GM19238 (cell line): ENCODE measurements around the gene THAP4.

Experiments
- DNase-seq: peaks from one replicate; pipeline ENCODE4 v3.0.0; 2011; ENCODE audit warnings: low spot score; ENCODE audit not compliant: insufficient read length

THAP4 gene

GRCh38 chr2:241565411-241565810 is 71.5 kb downstream of the THAP4 start:
- no peak for DNase-seq

GRCh38 chr2:241564596-241565410 is 72.2 kb downstream of the THAP4 start:
- no peak for DNase-seq

GRCh38 chr2:241563981-241564595 is 72.9 kb downstream of the THAP4 start:
- DNase-seq: no peak

DNA sequence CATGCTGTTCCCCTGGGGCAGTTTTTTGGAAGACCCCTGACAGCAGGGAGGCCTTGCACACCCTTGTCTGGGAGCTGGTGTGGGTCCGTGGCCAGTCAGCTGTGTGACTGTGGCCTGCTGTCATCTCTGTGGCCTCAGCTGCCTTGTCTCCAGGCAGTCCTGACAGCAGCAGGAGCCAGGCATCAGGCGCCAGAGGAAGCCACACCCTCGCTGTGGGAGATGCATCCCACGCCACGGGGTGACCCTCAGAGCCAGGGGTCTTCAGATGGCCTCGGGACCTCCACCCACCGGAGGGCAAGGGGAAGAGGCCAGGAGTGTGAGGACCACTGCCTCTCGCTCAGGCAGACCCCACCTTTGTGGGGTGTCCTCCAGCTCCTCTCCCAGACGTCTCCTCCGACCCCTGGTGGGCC is 73.4 kb downstream of the THAP4 start:
- DNase-seq: no peak

DNA sequence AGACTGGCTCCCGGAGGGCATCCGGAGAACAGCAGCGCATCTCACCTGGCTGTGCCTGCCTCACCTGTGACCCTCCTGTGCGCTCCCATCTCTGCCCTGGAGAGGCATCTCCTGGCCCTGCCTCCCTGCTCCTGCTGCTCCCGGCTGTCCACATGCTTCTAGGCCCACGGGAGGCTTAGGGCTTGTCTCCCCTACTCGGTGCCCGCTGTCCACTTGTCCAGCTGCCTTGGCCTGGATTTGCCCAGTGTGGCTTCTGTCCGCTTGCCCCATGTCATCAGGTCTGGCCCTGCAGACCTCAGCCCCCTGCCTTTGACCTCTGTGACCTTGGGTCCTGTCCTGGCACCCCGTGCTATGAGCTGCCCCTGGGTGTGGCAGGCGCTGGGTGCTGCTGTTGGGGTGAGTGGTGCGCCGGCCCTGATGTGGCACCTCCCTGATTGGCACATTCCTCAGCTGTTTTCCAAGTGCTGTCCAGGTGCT is 73.9 kb downstream of the THAP4 start:
- no peak for DNase-seq

DNA sequence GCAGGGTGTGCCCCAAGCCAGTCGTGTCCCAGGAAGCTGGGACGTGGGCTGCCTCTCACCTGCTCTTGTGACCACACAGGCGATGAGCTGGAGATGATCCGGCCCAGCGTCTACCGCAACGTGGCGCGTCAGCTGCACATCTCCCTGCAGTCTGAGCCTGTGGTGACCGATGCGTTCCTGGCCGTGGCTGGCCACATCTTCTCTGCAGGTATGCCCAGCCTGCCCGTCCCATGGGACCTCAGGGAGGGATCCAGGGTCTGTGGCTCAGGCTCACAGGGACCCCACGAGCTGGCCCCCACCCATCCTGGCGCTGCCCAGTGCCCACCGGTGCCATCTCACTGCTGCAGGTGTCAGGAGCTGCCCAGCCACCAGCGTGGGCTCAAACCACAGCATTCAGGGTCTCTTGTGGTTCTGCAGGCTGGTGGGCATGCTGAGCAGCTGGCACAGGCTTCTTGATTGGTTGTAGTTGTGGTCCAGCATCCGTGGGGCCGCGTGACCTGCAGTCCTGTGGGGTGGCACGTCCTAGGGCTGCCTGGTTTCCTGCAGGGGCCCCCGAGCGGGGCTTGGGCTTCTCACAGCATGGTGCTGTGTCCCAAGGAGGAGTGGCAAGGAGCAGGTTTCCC is 74.6 kb downstream of the THAP4 start:
- DNase-seq: no peak

DNA sequence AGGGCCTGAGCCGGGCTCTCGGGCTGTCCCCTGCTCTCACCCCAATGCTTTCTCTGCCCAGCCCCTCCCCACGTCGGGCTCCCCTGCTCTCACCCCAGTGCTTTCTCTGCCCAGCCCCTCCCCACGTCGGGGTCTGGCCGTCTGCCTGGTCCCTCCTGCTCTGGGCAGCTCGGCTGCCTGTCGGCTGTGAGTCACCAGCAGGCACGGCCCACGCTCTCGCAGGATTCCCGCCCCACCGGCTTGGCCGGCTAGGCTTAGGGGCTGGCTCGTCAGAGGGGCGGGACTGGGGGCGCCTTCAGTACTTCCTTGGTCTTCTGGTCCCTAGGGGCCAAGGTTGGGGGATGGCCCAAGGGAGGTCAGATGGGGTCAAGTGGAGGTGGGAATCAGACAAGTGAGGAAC is 75.1 kb downstream of the THAP4 start:
- DNase-seq: no peak

GRCh38 chr2:241560883-241561474 is 76.0 kb downstream of the THAP4 start:
- DNase-seq: no peak

GRCh38 chr2:241560162-241560882 is 76.6 kb downstream of the THAP4 start:
- no peak for DNase-seq

- DNase-seq: no peak
Observed at GRCh38 chr2:241559323-241560161, 77.4 kb downstream of the THAP4 start.

- no peak for DNase-seq
Observed at GRCh38 chr2:241558532-241559322, 78.2 kb downstream of the THAP4 start, which contains the start of gene BOK. Gene BOK (plus strand): TSS chr2:241558745. CDS start chr2:241559484, 739 bp downstream.

DNA sequence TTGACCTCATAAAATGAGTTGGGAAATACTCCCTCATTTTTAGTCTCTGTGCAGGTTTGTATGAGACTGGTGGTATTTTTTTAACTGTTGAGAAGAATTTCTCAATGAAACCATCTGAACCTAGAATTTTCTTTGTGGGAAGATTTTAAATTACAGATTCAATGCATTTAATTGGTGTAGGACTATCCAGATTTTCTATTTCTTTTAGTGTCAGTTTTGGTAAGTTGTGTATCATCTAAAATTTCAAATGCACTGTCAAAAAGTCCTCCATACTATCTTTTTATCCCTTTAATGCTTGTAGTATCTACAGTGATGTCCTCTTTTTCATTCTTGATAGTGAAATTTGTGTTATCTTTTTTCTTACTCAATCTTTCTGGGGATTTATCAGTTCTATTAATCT is 80.2 kb downstream of the THAP4 start:
- DNase-seq: no peak

DNA sequence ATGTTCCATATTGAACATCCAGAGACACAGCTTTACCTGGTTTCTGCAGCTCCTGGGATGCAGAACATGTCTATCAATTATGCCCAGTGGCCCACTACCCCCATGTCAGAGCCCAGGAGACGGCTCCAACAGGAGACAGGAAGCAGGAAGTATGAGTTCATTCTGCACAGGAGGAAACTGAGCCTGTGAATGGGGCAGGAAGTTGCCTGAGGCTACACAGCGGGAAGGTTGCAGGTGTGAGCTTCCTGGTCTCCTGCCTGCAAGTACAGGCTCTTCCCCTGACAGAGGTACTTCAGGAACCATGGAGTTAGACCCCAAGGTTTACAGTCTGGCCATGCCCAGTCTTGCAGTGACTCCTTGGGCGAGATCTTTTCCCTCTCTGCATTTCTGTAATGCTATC is 81.2 kb downstream of the THAP4 start:
- no peak for DNase-seq

DNA sequence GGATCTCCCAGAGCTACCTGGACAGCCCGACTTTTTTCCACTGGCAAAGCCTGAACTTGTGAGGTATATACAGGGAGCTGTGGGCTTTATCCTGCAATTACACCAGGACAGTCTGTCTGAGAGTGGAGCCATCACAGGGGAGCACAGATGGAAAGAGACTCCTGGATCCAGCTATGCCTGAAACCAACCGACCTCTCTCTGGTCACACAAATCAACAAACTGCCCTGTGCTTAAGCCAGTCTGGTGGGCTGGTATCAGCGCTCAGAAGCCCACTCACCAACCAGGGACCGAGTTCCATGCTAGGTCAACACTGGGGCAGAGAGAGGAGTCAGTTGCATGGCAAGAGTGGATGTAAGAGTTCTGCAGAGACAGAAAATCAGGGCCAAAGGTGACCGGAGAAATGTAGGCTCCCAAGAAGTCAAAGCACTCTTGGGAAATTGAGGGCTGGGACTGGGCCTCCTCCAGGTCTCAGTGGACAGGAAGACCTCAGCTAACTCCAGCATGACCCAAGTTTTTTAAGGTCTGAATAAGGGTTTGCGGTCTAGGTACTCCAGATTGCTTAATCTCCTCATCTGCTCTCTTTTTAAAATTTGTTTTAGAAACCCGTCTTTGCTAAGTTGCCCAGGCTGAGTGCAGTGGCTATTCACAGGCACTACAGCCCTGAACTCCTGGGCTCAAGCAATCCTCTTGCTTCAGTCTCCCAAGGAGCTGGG is 82.2 kb downstream of the THAP4 start:
- DNase-seq: no peak

DNA sequence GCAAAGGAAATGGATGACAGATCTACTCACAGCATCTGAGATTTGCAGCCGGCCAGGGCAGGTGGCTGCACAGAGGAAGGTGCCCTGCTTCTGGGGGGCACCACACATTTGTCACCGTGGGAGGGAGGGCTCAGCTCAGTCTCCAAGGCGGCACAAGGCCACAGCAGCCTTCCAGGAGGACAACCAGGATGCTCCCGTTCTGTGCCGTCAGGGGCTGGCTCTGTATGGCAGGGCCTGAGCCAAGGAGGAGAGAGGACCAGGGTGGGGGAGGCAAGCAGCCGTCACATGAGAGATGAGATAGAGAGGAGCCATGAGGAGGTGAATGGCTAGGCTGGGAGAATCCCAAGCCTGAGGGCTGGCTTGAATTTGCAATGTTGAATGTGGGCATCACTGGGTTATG is 83.0 kb downstream of the THAP4 start:
- DNase-seq: no peak

GRCh38 chr2:241553512-241553830 is 83.5 kb downstream of the THAP4 start:
- DNase-seq: no peak

- DNase-seq: no peak
Observed at GRCh38 chr2:241551998-241552737, 84.8 kb downstream of the THAP4 start.

DNA sequence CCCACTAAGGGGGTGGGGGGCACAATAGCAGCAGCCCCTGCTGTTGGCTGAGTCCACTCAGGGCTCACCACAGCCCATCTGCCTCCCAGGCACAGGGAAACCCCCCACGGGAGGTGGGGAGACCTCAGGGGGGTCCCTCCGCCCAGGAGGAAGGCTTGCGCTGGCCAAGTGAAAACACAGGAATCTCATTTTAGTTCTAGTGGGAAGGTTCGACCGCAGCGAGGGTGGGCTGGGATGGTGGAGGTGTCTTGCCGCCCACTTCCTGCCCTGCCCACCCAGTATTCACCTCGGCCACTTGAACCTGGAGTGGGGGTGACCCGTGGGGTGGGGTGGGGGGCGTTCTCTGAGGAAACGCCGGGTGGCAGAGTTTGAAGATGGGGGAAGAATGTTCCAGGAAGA is 85.4 kb downstream of the THAP4 start:
- DNase-seq: no peak
